Lower leg skin (tissue), 3 donors: ENCODE measurements around the gene PLEKHM3.

ENCODE experiments used
- POLR2A ChIP-seq, 2 donors: fragments of 450-650 bp; IDR thresholded peaks; one replicate each; pipeline ENCODE4 v1.6.1; 2016 to 2017; ENCODE audit warnings: antibody characterized with exemption in 2 of 2, mild to moderate bottlenecking in 1 of 2, moderate library complexity in 1 of 2
- TF ChIP-seq, protein P1 (sequence below), 3 donors: fragments of 450-650 bp; IDR thresholded peaks; one replicate each; pipeline ENCODE4 v1.5.1; 2016; ENCODE audit warnings: antibody characterized with exemption in 3 of 3, mild to moderate bottlenecking in 3 of 3, moderate library complexity in 2 of 3

DNA sequence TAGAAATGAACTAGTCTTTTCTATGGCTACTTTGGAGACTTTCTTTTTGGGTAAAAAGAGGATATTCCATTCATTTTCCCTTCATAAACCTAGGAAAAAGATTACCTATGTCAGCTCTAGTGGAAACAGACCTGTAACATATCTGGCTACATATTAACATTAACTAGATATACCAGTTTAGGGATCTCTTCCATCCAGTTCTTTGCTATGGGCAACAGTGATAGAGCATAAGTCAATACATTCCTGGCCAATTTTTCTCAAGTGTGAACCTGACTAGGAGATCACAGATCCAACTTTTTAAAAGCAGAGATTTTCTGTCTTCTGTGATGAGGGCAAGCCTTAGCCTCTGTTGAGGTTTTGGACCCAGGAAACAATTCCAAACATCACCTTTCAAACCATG is 34.5 kb downstream of the PLEKHM3 start:
- TF ChIP-seq, protein P1, sequence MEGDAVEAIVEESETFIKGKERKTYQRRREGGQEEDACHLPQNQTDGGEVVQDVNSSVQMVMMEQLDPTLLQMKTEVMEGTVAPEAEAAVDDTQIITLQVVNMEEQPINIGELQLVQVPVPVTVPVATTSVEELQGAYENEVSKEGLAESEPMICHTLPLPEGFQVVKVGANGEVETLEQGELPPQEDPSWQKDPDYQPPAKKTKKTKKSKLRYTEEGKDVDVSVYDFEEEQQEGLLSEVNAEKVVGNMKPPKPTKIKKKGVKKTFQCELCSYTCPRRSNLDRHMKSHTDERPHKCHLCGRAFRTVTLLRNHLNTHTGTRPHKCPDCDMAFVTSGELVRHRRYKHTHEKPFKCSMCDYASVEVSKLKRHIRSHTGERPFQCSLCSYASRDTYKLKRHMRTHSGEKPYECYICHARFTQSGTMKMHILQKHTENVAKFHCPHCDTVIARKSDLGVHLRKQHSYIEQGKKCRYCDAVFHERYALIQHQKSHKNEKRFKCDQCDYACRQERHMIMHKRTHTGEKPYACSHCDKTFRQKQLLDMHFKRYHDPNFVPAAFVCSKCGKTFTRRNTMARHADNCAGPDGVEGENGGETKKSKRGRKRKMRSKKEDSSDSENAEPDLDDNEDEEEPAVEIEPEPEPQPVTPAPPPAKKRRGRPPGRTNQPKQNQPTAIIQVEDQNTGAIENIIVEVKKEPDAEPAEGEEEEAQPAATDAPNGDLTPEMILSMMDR (IDR thresholded peaks at IDR 0.05) = no peak
- no peak for TF ChIP-seq POLR2A (IDR thresholded peaks at IDR 0.05)
